ENCODE data around the gene PAXIP1.

DNA sequence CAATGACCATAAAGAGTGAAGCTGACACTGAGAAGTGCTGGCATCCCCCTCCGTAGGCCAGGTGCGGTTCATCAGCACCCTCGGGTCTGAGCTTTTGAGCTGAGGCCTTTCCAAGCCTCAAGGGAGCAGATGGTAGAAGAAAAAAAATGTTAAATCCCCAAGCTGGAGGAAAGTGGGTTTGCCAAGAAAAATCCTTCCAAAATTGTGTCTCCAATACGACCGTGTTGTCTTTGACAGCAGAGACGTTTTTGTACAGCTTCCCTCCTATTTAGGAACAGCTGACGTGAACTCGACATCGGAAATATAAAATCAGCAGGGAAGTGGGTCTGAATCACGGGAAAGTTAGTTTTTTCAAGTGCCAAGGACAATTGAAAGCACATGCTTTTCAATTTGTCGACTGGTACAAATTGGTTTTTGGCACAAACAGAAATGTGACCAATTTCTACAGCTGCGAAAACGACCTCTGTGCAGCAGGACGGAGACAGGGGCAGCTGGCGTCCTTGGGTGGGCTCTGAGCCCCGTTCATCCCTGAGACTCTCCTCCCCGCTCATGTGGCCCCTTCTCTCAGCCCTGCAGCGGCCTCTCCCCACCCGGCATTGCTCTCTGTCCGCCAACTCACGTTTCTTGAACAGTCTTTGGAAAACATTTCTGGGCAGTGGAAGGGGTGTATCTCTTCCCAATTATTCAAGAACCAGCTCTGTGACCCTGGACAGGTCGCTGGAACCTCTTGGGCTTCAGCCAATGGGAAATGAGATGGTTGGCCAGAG is 89.9 kb downstream of the PAXIP1 start:
- TF ChIP-seq, protein P1, sequence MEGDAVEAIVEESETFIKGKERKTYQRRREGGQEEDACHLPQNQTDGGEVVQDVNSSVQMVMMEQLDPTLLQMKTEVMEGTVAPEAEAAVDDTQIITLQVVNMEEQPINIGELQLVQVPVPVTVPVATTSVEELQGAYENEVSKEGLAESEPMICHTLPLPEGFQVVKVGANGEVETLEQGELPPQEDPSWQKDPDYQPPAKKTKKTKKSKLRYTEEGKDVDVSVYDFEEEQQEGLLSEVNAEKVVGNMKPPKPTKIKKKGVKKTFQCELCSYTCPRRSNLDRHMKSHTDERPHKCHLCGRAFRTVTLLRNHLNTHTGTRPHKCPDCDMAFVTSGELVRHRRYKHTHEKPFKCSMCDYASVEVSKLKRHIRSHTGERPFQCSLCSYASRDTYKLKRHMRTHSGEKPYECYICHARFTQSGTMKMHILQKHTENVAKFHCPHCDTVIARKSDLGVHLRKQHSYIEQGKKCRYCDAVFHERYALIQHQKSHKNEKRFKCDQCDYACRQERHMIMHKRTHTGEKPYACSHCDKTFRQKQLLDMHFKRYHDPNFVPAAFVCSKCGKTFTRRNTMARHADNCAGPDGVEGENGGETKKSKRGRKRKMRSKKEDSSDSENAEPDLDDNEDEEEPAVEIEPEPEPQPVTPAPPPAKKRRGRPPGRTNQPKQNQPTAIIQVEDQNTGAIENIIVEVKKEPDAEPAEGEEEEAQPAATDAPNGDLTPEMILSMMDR (IDR thresholded peaks at IDR 0.05) = no peak
- TF ChIP-seq POLR2A (IDR thresholded peaks at IDR 0.05) = no peak
- no peak for TF ChIP-seq EP300 (IDR thresholded peaks at IDR 0.05)

Measured in ovary (tissue), 3 donors.